SK-MEL-5 (cell line): ENCODE data around the gene MX2. TPM values are rescaled to one million over a fixed set of nuclear protein-coding genes. Genes with fewer than 3 reads are reported as not detected.

Source experiments
- DNase-seq: peaks from one replicate; pipeline ENCODE4 v3.0.0-alpha.2; 2016; ENCODE audit warnings: low read depth, low spot score
- in situ Hi-C: cut with HindIII; loops from 2 replicates; pipeline ENCODE4 v1.10.0; 2016; ENCODE audit warnings: low sequenced_read_pairs, high pct_unique_total_duplicates, low pct_unique_long_range_greater_than_20kb
- total RNA-seq: library from RNA; depleted of rRNA; stranded (reverse); fragments of >200 nt; shearing (Covaris generic); gene quantifications from 2 replicates; pipeline ENCODE4 v1.2.3, GENCODE V29; 2014

The MX2 gene
- total RNA-seq, 1 experiment from 2014 or later: not detected

GRCh38 chr21:41360072-41360821, 1.6 kb upstream of the MX2 start:
- DNase-seq: peak; percentile 37
- in situ Hi-C loops: no loop called here

GRCh38 chr21:41361053-41361785, 608 bp upstream of the MX2 start:
- DNase-seq: no peak
- in situ Hi-C loops: no loop called here

DNA sequence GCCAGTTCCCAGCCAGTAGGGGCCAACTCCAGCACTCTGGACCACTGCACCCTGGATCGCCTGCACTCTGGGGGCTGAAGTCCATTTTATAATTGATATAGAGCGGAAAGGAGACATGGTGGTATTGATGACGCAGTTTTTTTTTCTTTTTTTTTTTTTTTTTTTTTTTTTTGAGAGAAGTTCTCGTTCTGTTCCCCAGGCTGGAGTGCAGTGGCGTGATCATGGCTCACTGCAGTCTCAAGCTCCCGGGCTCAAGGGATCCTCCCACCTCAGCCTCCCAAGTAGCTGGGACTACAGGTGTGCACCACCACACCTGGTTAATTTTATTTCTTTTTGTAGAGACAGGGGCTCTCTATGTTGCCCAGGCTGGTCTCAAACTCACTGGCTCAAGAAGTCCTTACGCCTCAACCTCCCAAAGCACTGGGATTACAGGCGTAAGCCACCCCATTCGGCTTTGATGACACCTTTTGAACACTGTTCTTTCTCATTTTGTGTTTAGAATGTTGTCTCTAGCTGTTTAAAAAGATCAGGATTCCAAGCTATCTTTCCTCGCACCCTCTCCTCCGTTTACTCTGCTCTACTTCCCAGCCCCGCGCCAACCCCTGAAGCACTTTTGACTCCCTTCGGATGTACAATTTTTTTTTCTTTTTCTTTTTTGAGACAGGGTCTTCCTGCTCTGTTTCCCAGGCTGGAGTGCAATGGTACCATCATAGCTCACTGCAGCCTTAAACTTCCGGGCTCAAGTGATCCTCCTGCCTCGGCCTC, 960 bp downstream of the MX2 start:
- no peak for DNase-seq

GRCh38 chr21:41363370-41364270, 1.8 kb downstream of the MX2 start:
- in situ Hi-C loops: no loop called here
- DNase-seq: no peak

More for the DNA sequence above, 960 bp downstream of the MX2 start:
- in situ Hi-C loops: no loop called here

GRCh38 chr21:41364308-41364707, 2.5 kb downstream of the MX2 start:
- no peak for DNase-seq
- in situ Hi-C loops: no loop called here

DNA sequence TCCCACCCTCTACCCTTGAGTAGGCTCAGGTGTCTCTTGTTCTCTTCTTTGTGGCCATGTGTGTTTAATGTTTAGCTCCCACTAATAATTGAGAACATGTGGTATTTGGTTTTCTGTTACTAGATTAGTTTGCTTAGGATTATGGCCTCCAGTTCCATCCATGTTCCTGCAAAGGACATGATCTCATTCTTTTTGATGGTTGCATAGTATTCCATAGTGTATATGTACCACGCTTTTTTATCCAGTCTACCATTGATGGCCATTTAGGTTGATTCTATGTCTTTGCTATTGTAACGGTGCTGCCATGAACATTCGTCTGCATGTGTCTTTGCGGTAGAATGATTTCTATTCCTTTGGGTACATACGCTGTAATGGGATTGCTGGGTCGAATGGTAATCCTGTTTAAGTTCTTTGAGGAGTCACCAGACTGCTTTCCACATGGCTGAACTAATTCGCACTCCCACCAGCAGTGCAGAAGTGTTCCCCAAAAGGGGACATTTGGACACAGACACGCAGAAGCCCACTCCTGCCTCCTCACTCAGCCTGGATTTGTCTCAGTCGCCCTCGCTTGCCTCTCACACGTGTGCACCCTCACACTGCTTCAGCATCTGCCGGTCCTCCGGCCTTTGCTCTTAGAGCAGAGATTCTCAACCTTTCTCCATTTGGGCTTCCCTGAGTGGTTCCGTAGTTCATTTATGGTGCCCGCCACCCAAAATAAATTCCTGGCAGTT, 3.7 kb downstream of the MX2 start:
- no peak for DNase-seq
- in situ Hi-C loops: no loop called here

DNA sequence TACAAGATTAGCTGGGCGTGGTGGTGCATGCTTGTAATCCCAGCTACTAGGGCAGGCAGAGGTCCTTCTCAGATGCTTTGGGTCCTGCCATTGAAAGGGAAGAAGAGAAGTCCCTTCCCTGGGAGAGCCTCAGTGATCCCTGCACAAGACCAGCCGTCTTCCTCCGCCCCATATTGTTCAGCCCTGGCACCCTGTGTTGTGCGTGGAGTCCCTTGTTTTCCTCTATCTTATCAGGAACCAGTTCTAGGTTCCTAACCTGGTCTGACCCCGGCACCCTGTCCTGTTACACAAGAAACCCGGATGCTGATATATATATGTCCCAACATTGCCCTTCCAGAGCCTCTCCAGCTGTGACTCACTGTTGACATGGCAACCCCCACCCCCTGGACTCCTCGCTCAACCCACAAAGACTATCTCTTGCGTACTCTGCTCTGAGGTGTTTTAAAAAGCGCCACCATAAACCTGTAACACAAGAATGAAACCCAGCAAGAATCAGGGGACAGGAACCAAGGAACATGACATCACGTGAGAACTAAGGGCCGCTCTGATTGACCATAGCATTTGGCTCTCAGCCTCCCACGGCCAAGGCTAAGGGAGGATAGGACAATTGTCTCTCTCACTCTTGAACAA, 4.8 kb downstream of the MX2 start:
- DNase-seq: no peak
- in situ Hi-C loops: no loop called here

- in situ Hi-C loops: no loop called here
Measured at GRCh38 chr21:41367301-41367944, 5.6 kb downstream of the MX2 start.

GRCh38 chr21:41367945-41368734, 6.3 kb downstream of the MX2 start:
- DNase-seq: no peak
- in situ Hi-C loops: no loop called here

More at GRCh38 chr21:41367301-41367944, 5.6 kb downstream of the MX2 start:
- no peak for DNase-seq

GRCh38 chr21:41368735-41369104, 6.9 kb downstream of the MX2 start:
- in situ Hi-C loops: no loop called here
- no peak for DNase-seq

DNA sequence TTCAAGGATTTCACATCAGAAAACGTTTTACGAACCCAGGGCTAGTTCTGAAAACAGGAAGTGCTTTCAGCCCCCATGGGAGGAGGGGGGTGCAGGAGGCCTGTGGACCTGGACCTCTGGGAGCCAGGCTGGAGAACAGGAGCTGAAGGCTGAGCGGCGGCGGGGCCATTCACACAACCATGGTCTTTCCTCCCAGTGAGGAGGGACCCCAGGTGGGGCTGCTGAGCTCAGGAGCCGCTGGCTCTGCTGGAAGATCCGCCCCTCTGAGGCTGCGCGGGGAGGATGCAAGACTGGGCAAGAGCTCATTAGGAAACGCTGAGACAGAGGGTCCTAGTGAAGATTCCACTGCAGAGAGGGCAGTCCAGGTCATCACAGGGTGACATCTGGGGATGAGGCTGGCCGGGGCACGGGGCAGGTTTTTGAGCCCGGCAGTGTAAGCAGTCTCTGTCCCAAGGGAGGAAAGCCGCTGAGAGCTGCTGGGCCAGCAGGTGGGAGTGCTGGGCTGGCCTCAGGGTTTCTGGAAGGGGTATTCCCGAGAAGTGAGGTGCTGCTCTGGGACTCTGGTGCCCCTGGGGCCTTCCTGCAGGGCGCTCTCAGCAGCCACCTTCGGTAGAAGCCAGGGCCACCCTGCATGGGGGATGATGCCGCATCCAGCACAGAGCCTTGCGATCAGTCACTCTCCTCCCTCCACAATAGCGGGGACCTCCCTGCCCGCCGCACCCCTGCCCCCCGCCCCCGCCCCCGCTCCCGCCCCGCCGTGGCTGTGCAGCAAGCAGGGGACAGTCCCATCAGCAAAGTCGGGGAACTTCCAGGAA, 7.5 kb downstream of the MX2 start:
- in situ Hi-C loops: no loop called here
- no peak for DNase-seq

- no peak for DNase-seq
- in situ Hi-C loops: no loop called here
Measured at GRCh38 chr21:41369920-41370839, 8.4 kb downstream of the MX2 start.

- in situ Hi-C loops: no loop called here
- peak; percentile 65 for DNase-seq
Measured at GRCh38 chr21:41370840-41371684, 9.2 kb downstream of the MX2 start.
